ENCODE measurements around the gene DEFB108B. TPM values are rescaled to one million over a fixed set of nuclear protein-coding genes. Genes with fewer than 3 reads are reported as not detected.
"Not testable (repeated sequence)": the region's sequence is repeated elsewhere in the genome, so short reads cannot be mapped to it uniquely, and the experiment has no call there.

The DEFB108B gene, protein sequence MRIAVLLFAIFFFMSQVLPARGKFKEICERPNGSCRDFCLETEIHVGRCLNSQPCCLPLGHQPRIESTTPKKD
- not detected for polyA plus RNA-seq (2012; ENCODE audit: insufficient read depth, insufficient read length)

GRCh38 chr11:71832811-71833210, at the start of gene DEFB108B:
TSS of gene DEFB108B (plus strand) at chr11:71833200. CDS start at chr11:71833200, 0 bp downstream.
- DNase-seq (ENCODE audit: low read depth, low spot score); H3K4me3 ChIP-seq (ENCODE audit: low read length): not testable (repeated sequence)

DNA sequence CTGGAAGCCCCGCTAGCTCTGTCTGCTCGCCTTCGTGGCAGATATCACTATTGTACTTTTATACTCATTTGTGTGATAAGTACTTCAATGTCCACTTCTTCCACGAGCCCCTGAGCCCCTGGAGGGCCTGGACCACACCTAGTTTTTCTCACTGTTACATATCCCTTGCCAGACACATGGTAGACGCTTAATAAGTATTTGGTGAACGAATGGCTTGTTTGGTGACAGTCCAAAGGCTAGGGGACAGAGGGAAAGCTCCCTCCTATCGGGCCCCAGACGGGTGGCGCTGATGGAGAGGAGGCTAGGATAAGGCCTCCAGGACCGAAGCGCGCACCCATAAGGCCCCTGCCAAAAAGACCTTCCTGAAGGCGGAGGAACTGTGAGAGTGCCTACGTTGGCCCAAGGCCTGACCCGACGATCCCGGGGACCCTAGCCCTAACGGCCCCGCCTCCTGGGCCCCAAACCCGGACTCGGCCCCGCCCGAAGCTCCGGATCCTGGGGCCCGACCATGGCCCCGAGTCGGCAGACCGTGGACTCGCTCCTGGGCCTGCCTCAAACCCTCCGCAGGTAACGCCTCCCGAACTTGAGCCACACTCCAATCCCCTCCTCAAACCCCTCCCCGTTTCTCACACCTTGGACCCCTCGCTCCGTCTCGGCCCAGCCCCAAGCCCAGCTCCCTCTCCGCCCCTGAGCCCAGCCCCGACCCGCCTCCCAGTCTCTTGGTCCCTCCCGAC, 46.7 kb upstream of the DEFB108B start:
- peak overlapping the region; percentile 62 for H3K4me3 ChIP-seq (ENCODE audit: low read length)
- peak; percentile 50 for DNase-seq (ENCODE audit: low read depth, low spot score)

DNA sequence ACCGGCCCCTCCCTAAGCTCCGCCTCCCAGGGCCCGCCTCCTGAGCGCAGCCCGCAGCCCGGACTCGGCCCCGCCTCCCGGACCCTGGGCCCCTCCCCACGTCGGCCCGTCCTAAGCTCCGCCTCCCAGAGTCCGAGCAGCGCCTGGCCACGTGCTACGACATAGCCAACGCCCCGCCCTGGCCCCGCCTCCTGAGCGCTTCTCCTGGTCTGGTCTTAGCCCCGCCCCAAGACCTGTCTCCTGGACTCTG, 46.2 kb upstream of the DEFB108B start:
- DNase-seq (ENCODE audit: low read depth, low spot score): not testable (repeated sequence)
- H3K4me3 ChIP-seq (ENCODE audit: low read length): peak overlapping the region; percentile 62

- peak; percentile 94 for DNase-seq (ENCODE audit: low read depth, low spot score)
Observed at GRCh38 chr11:71787098-71787823, 45.7 kb upstream of the DEFB108B start.

GRCh38 chr11:71787824-71788454, 45.1 kb upstream of the DEFB108B start:
- peak overlapping the region; percentile 62 for H3K4me3 ChIP-seq (ENCODE audit: low read length)
- peak; percentile 27 for DNase-seq (ENCODE audit: low read depth, low spot score)

More at GRCh38 chr11:71787098-71787823, 45.7 kb upstream of the DEFB108B start:
- H3K4me3 ChIP-seq (ENCODE audit: low read length): peak overlapping the region; percentile 62

DNA sequence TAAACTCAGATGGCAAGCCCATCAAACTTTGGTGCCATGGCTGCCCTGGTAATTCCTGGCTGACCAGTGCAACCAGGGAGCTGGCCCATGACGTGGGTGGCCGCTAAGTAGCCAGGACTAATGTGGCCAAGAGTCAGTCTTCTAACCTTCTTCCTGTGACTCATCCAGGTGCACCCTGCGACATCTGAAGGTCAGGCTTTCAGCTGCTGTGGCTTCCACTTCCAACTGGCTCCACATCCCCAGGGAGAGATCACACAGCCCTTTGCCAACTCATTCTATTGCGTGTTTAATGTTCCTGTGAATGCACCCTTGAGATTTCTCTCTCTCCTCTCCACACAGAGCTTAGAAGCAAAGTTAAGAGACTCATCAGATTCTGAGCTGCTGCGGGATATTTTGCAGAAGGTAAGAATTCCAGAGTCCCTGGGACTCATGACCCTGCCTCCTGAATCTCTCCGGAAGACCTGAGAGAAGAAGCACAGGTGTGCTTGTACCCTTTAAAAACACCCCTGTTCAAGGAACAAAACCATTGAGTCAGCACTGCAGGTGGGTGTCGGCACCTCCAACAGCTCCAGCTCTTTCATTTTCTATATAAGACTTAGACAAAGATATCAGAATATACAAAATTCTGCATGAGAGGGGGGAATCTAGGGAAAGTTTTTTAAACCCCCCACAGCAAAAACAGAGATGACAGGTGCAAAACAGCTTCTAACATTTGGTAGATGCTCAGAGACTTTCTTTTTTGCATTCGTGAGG, 43.4 kb upstream of the DEFB108B start:
- DNase-seq (ENCODE audit: low read depth, low spot score); H3K4me3 ChIP-seq (ENCODE audit: low read length): not testable (repeated sequence)

DNA sequence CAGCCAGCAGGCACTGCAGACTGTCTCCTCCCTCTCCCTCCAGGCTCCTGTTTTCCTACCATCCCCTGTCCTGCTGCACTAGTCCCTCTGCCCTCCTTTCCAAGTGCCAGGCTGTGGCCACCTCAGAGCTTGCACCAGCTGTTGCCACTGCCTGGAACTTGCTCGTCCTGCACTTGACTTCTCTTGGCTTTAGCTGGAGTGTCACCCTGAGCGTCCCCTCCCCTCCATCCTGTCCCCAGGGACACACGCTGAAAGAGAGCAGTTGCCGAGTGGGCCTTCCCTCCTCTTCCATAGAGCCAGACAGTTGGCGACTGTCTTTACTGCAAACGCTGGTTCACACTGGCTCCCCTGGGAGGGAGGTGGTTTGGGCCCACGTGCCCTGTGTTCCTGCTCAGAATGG, 41.9 kb upstream of the DEFB108B start:
- not testable (repeated sequence) for DNase-seq (ENCODE audit: low read depth, low spot score); H3K4me3 ChIP-seq (ENCODE audit: low read length)

- not testable (repeated sequence) for DNase-seq (ENCODE audit: low read depth, low spot score); H3K4me3 ChIP-seq (ENCODE audit: low read length)
Observed at GRCh38 chr11:71792621-71793235, 40.3 kb upstream of the DEFB108B start.

GRCh38 chr11:71794386-71795040, 38.5 kb upstream of the DEFB108B start:
- not testable (repeated sequence) for DNase-seq (ENCODE audit: low read depth, low spot score)

DNA sequence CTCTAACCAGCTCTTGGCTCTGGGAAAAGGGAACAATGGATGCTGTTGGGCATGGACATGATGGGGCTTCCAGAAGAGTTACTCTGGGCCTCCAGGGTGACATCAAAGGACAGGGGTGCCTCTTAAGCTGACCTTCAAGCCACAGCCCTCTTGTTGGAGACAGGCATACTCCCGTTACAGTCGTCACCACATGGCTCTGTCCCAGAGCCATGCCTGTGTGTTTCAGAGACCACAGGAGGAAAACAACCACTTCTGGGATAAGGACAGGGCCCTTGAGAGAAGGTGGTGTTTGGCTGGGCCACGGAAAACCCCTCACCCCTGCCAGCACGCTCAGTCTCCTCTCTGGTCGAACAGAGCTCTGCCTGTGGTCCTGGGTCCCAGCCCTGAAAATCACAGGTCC, 37.8 kb upstream of the DEFB108B start:
- DNase-seq (ENCODE audit: low read depth, low spot score); H3K4me3 ChIP-seq (ENCODE audit: low read length): not testable (repeated sequence)

More at GRCh38 chr11:71794386-71795040, 38.5 kb upstream of the DEFB108B start:
- H3K4me3 ChIP-seq (ENCODE audit: low read length): not testable (repeated sequence)

DNA sequence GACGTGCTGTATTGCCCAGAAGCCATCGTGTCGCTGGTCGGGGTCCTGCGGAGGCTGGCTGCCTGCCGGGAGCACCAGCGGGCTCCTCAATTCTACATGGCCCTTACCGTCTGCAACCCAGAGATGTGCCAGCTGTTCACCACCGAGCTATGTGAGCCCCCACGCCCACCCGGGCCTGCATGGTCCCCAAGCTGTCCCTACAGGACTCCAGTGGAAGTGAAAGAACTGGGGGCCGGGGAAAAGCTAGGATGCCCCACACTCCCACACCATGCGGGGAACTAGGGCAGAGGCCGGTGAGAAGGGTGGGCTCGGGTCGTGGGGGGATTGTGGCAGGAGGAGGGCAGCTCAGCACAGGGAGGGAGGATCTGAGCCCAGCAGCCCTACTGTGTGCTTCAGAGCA, 37.0 kb upstream of the DEFB108B start:
- not testable (repeated sequence) for H3K4me3 ChIP-seq (ENCODE audit: low read length); DNase-seq (ENCODE audit: low read depth, low spot score)

GRCh38 chr11:71796781-71797180, 36.2 kb upstream of the DEFB108B start:
- not testable (repeated sequence) for DNase-seq (ENCODE audit: low read depth, low spot score); H3K4me3 ChIP-seq (ENCODE audit: low read length)

- not testable (repeated sequence) for DNase-seq (ENCODE audit: low read depth, low spot score)
Observed at GRCh38 chr11:71799556-71800128, 33.4 kb upstream of the DEFB108B start.

GRCh38 chr11:71800335-71800953, 32.6 kb upstream of the DEFB108B start:
- DNase-seq (ENCODE audit: low read depth, low spot score): peak; percentile 86
- not testable (repeated sequence) for H3K4me3 ChIP-seq (ENCODE audit: low read length)

More at GRCh38 chr11:71799556-71800128, 33.4 kb upstream of the DEFB108B start:
- not testable (repeated sequence) for H3K4me3 ChIP-seq (ENCODE audit: low read length)

GRCh38 chr11:71801026-71801425, 32.0 kb upstream of the DEFB108B start:
- not testable (repeated sequence) for DNase-seq (ENCODE audit: low read depth, low spot score)

DNA sequence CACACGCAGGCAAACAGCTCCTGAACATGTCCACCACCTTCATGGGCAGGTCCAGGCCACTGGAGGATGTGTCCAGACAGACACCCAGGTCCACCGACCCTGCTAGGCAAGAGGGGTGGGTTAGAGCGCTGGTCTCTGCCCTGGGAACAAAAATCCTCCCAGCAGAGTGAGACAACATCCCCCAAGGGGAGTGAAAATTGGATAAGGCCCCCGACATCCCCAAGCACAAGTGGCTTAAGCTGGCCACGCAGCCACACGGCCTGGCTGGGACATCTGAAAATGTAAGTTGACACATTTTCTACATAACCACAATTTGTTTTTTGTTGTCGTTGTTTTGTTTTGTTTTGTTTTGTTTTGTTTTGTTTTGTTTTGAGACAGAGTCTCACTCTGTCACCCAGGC, 30.1 kb upstream of the DEFB108B start:
- not testable (repeated sequence) for H3K4me3 ChIP-seq (ENCODE audit: low read length); DNase-seq (ENCODE audit: low read depth, low spot score)

More at GRCh38 chr11:71801026-71801425, 32.0 kb upstream of the DEFB108B start:
- H3K4me3 ChIP-seq (ENCODE audit: low read length): not testable (repeated sequence)
